Neural cell (in vitro differentiated cells): ENCODE measurements around the gene MRPS27. TPM values are rescaled to one million over a fixed set of nuclear protein-coding genes. Genes with fewer than 3 reads are reported as not detected.

Source experiments
- H2AFZ ChIP-seq: fragments of 200-600, 300-800 bp; sonication (generic), shearing (Covaris generic); 2 replicates; pipeline ENCODE4 v1.6.0; 2014; ENCODE audit warnings: low read depth, mild to moderate bottlenecking, antibody characterized with exemption, low read length, moderate library complexity
- H3F3A ChIP-seq: fragments of 200-600 bp; shearing (Covaris generic); 2 replicates; pipeline ENCODE4 v1.6.1; 2016; ENCODE audit warnings: mild to moderate bottlenecking, moderate library complexity, mixed read lengths, antibody characterized with exemption, low read length; ENCODE audit not compliant: insufficient read depth, poor library complexity, severe bottlenecking
- H3K27ac ChIP-seq: fragments of 200-600, 300-800 bp; sonication (generic), shearing (Covaris generic); 2 replicates; pipeline ENCODE4 v1.5.1; 2014; ENCODE audit warnings: mild to moderate bottlenecking, low read length, moderate library complexity
- H3K27me3 ChIP-seq: fragments of 300-800, 200-600 bp; sonication (generic), shearing (Covaris generic); 2 replicates; pipeline ENCODE4 v1.6.0; 2014; ENCODE audit warnings: mild to moderate bottlenecking, low read depth, low read length, moderate library complexity; ENCODE audit not compliant: insufficient read depth
- H3K36me3 ChIP-seq: fragments of 300-800, 200-600 bp; sonication (generic), shearing (Covaris generic); 2 replicates; pipeline ENCODE4 v1.5.1; 2014; ENCODE audit warnings: mild to moderate bottlenecking, antibody characterized with exemption, low read length, moderate library complexity; ENCODE audit not compliant: insufficient read depth
- H3K4me2 ChIP-seq: fragments of 300-800, 200-600 bp; sonication (generic), shearing (Covaris generic); 2 replicates; pipeline ENCODE4 v1.6.0; 2014; ENCODE audit warnings: mild to moderate bottlenecking, low read length
- H3K4me3 ChIP-seq: fragments of 300-800, 200-600 bp; sonication (generic), shearing (Covaris generic); 2 replicates; pipeline ENCODE4 v1.5.1; 2014; ENCODE audit warnings: mild to moderate bottlenecking, low read length, moderate library complexity
- H3K79me2 ChIP-seq: fragments of 200-600 bp; shearing (Covaris generic); replicated peaks from 2 replicates; pipeline ENCODE4 v1.6.0; 2014; ENCODE audit warnings: mild to moderate bottlenecking, low read length, moderate library complexity; ENCODE audit not compliant: insufficient read depth
- H3K9ac ChIP-seq: fragments of 300-800, 200-600 bp; sonication (generic), shearing (Covaris generic); 2 replicates; pipeline ENCODE4 v1.6.1; 2016; ENCODE audit warnings: mild to moderate bottlenecking, low read length, mixed read lengths
- H3K9me2 ChIP-seq: fragments of 200-600 bp; shearing (Covaris generic); 2 replicates; pipeline ENCODE4 v1.6.1; 2016; ENCODE audit warnings: mild to moderate bottlenecking, low read length, mixed read lengths; ENCODE audit not compliant: insufficient read depth
- H3K9me3 ChIP-seq: fragments of 200-600, 300-800 bp; sonication (generic), shearing (Covaris generic); 2 replicates; pipeline ENCODE4 v1.6.1; 2016; ENCODE audit warnings: mild to moderate bottlenecking, mixed run types, low read length, moderate library complexity, mixed read lengths
- H4K20me1 ChIP-seq: fragments of 200-600 bp; shearing (Covaris generic); 2 replicates; pipeline ENCODE4 v1.6.1; 2016; ENCODE audit warnings: mild to moderate bottlenecking, mixed run types; ENCODE audit not compliant: insufficient read depth
- EP300 ChIP-seq: fragments of 450-650 bp; conservative IDR thresholded peaks from 2 replicates; pipeline ENCODE4 v1.6.1; 2014; ENCODE audit warnings: antibody characterized with exemption, mild to moderate bottlenecking, moderate library complexity; ENCODE audit not compliant: poor library complexity, severe bottlenecking
- EZH2 ChIP-seq: fragments of 200-600, 300-800 bp; shearing (Covaris generic), sonication (generic); IDR thresholded peaks from 2 replicates; pipeline ENCODE4 v1.6.1; 2014; ENCODE audit warnings: antibody characterized with exemption, low read length, borderline replicate concordance, mild to moderate bottlenecking; ENCODE audit not compliant: insufficient read depth, poor library complexity, severe bottlenecking
- MXI1 ChIP-seq: fragments of 450-650 bp; conservative IDR thresholded peaks from 2 replicates; pipeline ENCODE4 v1.6.1; 2014; ENCODE audit warnings: antibody characterized with exemption, mild to moderate bottlenecking; ENCODE audit not compliant: poor library complexity, severe bottlenecking
- POLR2AphosphoS5 ChIP-seq: IDR thresholded peaks from 2 replicates; pipeline ENCODE4 v1.6.1; 2012
- RAD21 ChIP-seq: fragments of 450-650 bp; conservative IDR thresholded peaks from 2 replicates; pipeline ENCODE4 v1.6.1; 2014; ENCODE audit warnings: antibody characterized with exemption, mild to moderate bottlenecking, moderate library complexity
- SMC3 ChIP-seq: fragments of 450-650 bp; conservative IDR thresholded peaks from 2 replicates; pipeline ENCODE4 v1.6.1; 2014; ENCODE audit warnings: antibody characterized with exemption, mild to moderate bottlenecking, moderate library complexity; ENCODE audit not compliant: poor library complexity
- TAF1 ChIP-seq: IDR thresholded peaks from 2 replicates; pipeline ENCODE4 v1.6.1; 2012; ENCODE audit warnings: low read depth
- polyA plus RNA-seq: library from polyadenylated mRNA; depleted of rRNA; stranded (reverse); fragments of >200 nt; gene quantifications from 2 replicates; pipeline ENCODE4 v1.2.3, GENCODE V29; 2014
- TF ChIP-seq, protein P1 (sequence below): fragments of 450-650 bp; IDR thresholded peaks from 2 replicates; pipeline ENCODE4 v1.5.1; 2014; ENCODE audit warnings: antibody characterized with exemption, mild to moderate bottlenecking, moderate library complexity; ENCODE audit not compliant: poor library complexity, severe bottlenecking
- TF ChIP-seq, protein P2 (sequence below): IDR thresholded peaks from 2 replicates; pipeline ENCODE4 v1.6.1; 2012; ENCODE audit warnings: borderline replicate concordance

Gene MRPS27
- polyA plus RNA-seq, 1 donor from 2014 or later: 36.7 TPM

DNA sequence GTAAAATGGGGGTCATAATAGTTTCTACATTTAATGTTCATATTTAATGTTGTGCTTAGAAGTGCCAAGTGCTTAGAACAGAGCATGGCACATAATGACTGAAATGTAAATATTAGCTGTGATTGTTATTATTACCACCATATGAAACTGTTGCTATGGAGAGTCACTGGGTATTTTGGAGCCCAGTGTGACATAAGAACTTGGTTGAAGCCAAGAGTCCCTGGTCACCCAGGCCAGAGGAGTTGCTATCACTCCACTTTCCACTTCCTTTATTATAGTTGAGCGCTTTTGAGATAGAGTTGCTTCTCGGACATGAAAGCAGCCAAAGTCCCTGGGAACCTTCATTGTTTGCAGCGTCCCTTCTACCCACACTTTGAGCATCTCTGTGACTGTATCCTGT, 135.6 kb downstream of the MRPS27 start:
- no peaks in the 10 kb centered on the region for H3K27me3 ChIP-seq
- no peaks in the 10 kb centered on the region for H3K9me2 ChIP-seq
- no peaks in the 10 kb centered on the region for H3K9me3 ChIP-seq
- peak overlapping the region; percentile 1 for H3K4me3 ChIP-seq
- H3K79me2 ChIP-seq: peaks cover 98% of the 10 kb centered on the region
- H3K4me2 ChIP-seq: no peak overlapping the region
- H3K9ac ChIP-seq: no peak overlapping the region
- no peak overlapping the region for H3K27ac ChIP-seq
- TF ChIP-seq EZH2 (no peak), POLR2AphosphoS5 (no peak), TAF1 (no peak), SMC3 (no peak), MXI1 (no peak), EP300 (no peak), RAD21 (no peak)
- TF ChIP-seq, protein P1, sequence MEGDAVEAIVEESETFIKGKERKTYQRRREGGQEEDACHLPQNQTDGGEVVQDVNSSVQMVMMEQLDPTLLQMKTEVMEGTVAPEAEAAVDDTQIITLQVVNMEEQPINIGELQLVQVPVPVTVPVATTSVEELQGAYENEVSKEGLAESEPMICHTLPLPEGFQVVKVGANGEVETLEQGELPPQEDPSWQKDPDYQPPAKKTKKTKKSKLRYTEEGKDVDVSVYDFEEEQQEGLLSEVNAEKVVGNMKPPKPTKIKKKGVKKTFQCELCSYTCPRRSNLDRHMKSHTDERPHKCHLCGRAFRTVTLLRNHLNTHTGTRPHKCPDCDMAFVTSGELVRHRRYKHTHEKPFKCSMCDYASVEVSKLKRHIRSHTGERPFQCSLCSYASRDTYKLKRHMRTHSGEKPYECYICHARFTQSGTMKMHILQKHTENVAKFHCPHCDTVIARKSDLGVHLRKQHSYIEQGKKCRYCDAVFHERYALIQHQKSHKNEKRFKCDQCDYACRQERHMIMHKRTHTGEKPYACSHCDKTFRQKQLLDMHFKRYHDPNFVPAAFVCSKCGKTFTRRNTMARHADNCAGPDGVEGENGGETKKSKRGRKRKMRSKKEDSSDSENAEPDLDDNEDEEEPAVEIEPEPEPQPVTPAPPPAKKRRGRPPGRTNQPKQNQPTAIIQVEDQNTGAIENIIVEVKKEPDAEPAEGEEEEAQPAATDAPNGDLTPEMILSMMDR: no peak
- TF ChIP-seq, protein P2, sequence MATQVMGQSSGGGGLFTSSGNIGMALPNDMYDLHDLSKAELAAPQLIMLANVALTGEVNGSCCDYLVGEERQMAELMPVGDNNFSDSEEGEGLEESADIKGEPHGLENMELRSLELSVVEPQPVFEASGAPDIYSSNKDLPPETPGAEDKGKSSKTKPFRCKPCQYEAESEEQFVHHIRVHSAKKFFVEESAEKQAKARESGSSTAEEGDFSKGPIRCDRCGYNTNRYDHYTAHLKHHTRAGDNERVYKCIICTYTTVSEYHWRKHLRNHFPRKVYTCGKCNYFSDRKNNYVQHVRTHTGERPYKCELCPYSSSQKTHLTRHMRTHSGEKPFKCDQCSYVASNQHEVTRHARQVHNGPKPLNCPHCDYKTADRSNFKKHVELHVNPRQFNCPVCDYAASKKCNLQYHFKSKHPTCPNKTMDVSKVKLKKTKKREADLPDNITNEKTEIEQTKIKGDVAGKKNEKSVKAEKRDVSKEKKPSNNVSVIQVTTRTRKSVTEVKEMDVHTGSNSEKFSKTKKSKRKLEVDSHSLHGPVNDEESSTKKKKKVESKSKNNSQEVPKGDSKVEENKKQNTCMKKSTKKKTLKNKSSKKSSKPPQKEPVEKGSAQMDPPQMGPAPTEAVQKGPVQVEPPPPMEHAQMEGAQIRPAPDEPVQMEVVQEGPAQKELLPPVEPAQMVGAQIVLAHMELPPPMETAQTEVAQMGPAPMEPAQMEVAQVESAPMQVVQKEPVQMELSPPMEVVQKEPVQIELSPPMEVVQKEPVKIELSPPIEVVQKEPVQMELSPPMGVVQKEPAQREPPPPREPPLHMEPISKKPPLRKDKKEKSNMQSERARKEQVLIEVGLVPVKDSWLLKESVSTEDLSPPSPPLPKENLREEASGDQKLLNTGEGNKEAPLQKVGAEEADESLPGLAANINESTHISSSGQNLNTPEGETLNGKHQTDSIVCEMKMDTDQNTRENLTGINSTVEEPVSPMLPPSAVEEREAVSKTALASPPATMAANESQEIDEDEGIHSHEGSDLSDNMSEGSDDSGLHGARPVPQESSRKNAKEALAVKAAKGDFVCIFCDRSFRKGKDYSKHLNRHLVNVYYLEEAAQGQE: no peak
- H4K20me1 ChIP-seq: peaks cover 96% of the 10 kb centered on the region
- peaks cover 44% of the 10 kb centered on the region for H3K36me3 ChIP-seq
- no peak overlapping the region for H2AFZ ChIP-seq
- H3F3A ChIP-seq: peaks cover 8% of the 10 kb centered on the region

DNA sequence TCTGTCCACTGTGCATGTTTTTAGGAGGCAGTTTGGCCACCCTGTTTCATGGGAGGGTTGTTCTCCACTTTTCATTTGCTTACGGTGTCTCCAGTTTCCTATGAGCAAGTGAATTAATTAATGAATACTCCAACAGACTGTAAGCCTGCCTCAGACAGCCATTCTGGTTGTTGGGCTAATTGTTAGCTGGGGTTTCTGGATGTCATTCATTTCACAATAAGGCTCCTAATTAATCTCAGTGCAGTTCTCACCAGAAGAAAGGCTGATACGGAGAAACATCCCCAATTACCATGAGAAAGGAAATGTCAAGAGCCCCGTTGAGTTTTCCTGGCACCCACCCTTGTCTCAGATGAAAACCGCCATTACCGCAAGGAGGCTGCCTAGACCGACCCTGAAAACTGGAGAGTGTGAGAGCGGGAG, 136.9 kb downstream of the MRPS27 start:
- Histone ChIP-seq H3K9me2 (no peaks in the 10 kb centered on the region), H4K20me1 (peaks cover 98% of the 10 kb centered on the region), H3K36me3 (peaks cover 44% of the 10 kb centered on the region), H2AFZ (no peak overlapping the region), H3K9me3 (no peaks in the 10 kb centered on the region), H3K9ac (no peak overlapping the region), H3F3A (peaks cover 4% of the 10 kb centered on the region), H3K4me2 (peak overlapping the region; percentile 8), H3K27ac (peak overlapping the region; percentile 27), H3K27me3 (no peaks in the 10 kb centered on the region), H3K4me3 (peak overlapping the region; percentile 41), H3K79me2 (peaks cover 98% of the 10 kb centered on the region)
- no peak for TF ChIP-seq MXI1
- TF ChIP-seq, protein P2: no peak
- TF ChIP-seq, protein P1: no peak
